Stimulated activated CD8-positive, alpha-beta memory T cell treated with anti-CD3 and anti-CD28 coated beads, Interleukin-2, amount 100 ng/mL, for 1 hour (primary cell): Measurements from ENCODE around the gene SRRM4.

Source experiments
- DNase-seq, 2 donors: peaks; one replicate each; pipeline ENCODE4 v3.0.0-alpha.2; 2020; ENCODE audit warnings: low read depth in 2 of 2

Gene SRRM4

GRCh38 chr12:119117936-119118335 is 136.6 kb downstream of the SRRM4 start:
- DNase-seq = no peak

GRCh38 chr12:119118625-119119024 is 137.3 kb downstream of the SRRM4 start:
- DNase-seq = no peak

- no peak for DNase-seq
Measured at GRCh38 chr12:119122047-119122446, 140.7 kb downstream of the SRRM4 start.

- DNase-seq = no peak
Measured at GRCh38 chr12:119122751-119123150, 141.4 kb downstream of the SRRM4 start.

GRCh38 chr12:119128527-119128926 is 147.2 kb downstream of the SRRM4 start:
- no peak for DNase-seq

GRCh38 chr12:119129827-119130434 is 148.6 kb downstream of the SRRM4 start:
- no peak for DNase-seq

- no peak for DNase-seq
Measured at GRCh38 chr12:119130523-119130922, 149.2 kb downstream of the SRRM4 start.

- DNase-seq = no peak
Measured at GRCh38 chr12:119134284-119135072, 153.1 kb downstream of the SRRM4 start.

GRCh38 chr12:119136811-119137410 is 155.6 kb downstream of the SRRM4 start:
- DNase-seq = no peak

GRCh38 chr12:119139448-119139847 is 158.1 kb downstream of the SRRM4 start:
- no peak for DNase-seq

- no peak for DNase-seq
Measured at GRCh38 chr12:119145367-119145766, 164.0 kb downstream of the SRRM4 start.

GRCh38 chr12:119147847-119148448 is 166.6 kb downstream of the SRRM4 start:
- no peak for DNase-seq

GRCh38 chr12:119149270-119149669 is 167.9 kb downstream of the SRRM4 start:
- no peak for DNase-seq

- DNase-seq = no peak
Measured at GRCh38 chr12:119151445-119152026, 170.2 kb downstream of the SRRM4 start.

- no peak for DNase-seq
Measured at GRCh38 chr12:119153477-119154434, 172.4 kb downstream of the SRRM4 start.

GRCh38 chr12:119154435-119154818 is 173.1 kb downstream of the SRRM4 start:
- DNase-seq = no peak

- DNase-seq = no peak
Measured at GRCh38 chr12:119156401-119157044, 175.2 kb downstream of the SRRM4 start.

- DNase-seq = no peak
Measured at GRCh38 chr12:119157528-119157927, 176.2 kb downstream of the SRRM4 start.

- no peak for DNase-seq
Measured at GRCh38 chr12:119157978-119158377, 176.6 kb downstream of the SRRM4 start.

- no peak for DNase-seq
Measured at GRCh38 chr12:119158402-119158801, 177.1 kb downstream of the SRRM4 start.

- no peak for DNase-seq
Measured at GRCh38 chr12:119159844-119160243, 178.5 kb downstream of the SRRM4 start.
